ENCODE results near the gene ZNF286A.
"Not testable (repeated sequence)": the region's sequence is repeated elsewhere in the genome, so short reads cannot be mapped to it uniquely, and the experiment has no call there.

The ZNF286A gene

GRCh38 chr17:15704239-15704638 is 4.7 kb downstream of the ZNF286A start:
- not testable (repeated sequence) for DNase-seq

DNA sequence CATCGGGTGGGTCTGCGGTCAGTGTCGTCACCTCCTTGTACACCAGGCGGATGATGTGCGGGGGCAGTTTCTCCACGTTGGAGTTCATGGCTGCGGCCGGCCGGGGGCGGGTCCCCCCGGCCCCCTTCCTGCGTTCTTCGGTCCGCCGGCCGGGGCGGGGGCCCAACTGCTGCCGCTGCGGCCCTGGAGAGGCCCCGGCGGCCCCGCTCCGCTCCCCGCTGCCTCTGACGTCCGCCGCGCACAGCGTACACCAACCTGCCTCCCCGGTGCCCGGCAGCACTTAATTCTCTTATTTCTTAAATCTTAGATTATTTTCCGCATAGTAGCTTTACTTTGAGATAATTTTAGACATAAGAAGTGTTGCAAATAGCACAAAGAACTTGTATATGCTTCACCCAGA is 5.3 kb downstream of the ZNF286A start:
- not testable (repeated sequence) for DNase-seq

DNA sequence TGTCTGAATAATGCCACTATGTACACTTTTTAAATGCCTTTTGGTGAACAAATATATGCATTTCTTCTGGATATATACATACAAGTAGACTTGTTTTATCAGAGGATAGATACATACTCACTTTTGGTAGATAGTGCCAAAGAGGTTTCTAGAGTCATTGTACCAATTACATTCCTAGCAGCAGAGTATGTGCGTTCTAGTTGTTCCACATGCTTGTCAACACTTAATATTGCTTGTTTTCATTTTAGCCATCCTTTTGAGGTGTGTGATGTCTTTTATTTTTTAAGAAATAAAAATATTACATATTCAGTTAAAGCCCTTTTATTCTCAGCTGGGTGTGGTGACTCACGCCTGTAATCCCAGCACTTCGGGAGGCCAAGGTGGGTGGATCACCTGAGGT is 9.3 kb downstream of the ZNF286A start:
- not testable (repeated sequence) for DNase-seq

- DNase-seq, result not testable (repeated sequence)
Measured at GRCh38 chr17:15716601-15717563, 17.3 kb downstream of the ZNF286A start.

DNA sequence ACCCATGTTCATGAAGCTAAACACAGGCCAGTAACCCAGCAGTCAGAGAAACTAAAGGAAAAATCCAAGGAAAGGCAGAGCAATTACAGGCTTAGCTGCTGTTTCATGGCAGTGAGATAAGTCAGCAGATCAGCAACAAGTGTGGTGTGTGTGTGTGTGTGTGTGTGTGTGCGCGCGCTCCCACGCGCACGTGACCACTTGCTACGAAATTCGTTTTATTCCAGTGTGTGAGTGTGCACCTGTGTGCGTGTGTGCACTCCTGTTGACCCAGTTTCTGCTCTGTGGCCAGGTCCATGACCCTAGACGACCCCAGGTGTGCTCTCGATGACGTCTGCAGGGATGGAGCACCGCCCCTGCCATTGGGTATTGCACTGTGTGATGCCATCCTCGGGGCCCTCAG is 31.0 kb downstream of the ZNF286A start:
- not testable (repeated sequence) for DNase-seq

DNA sequence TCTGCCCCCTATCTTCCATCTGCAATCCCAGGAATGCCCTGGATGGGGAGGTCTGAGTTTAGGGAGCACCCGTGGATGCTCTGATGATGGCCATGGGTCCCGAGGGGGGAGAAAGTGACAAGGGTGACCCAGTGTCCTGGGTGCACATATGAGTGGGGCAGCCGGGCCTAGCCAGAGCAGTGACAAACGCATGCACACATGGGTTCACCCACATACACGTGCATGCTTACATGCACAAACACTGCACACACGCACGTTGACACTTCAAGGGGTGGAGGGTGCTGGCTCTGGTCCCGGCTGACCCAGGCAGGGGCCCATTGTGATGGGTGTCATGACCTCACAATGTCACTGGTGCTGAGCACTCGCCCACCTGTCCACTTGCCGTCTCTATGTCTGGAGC is 32.3 kb downstream of the ZNF286A start, which contains the start of gene TBC1D26:
TSS of gene TBC1D26 (plus strand) at position 384 of the 400 bp plus-strand sequence. CDS start 3,066 bp downstream, outside the sequence.
- DNase-seq, result not testable (repeated sequence)

- not testable (repeated sequence) for DNase-seq
Measured at GRCh38 chr17:15733174-15733789, 33.7 kb downstream of the ZNF286A start.

- DNase-seq, result not testable (repeated sequence)
Measured at GRCh38 chr17:15736578-15736977, 37.0 kb downstream of the ZNF286A start.

- DNase-seq, result no peak
Measured at GRCh38 chr17:15738066-15738465, 38.5 kb downstream of the ZNF286A start.

- DNase-seq, result not testable (repeated sequence)
Measured at GRCh38 chr17:15739259-15739658, 39.7 kb downstream of the ZNF286A start.

DNA sequence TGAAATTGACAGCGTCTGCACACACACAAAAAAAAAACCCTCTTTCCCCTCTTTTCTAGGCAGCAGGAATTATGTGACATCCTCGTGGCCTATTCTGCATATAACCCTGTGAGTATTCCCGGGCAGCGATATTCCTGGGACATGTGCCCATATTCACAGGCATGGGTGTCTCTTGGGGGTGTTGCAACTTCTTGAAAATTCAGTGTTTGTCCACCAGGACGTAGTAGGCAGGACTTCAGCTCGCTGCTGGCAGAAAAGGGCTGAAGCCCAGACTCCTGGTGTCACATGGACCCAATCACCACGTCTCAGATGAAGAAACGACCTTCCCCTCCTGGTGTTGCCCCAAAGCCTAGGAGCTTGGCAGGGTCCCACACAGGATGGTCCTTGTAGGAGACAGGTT is 40.5 kb downstream of the ZNF286A start:
- not testable (repeated sequence) for DNase-seq

DNA sequence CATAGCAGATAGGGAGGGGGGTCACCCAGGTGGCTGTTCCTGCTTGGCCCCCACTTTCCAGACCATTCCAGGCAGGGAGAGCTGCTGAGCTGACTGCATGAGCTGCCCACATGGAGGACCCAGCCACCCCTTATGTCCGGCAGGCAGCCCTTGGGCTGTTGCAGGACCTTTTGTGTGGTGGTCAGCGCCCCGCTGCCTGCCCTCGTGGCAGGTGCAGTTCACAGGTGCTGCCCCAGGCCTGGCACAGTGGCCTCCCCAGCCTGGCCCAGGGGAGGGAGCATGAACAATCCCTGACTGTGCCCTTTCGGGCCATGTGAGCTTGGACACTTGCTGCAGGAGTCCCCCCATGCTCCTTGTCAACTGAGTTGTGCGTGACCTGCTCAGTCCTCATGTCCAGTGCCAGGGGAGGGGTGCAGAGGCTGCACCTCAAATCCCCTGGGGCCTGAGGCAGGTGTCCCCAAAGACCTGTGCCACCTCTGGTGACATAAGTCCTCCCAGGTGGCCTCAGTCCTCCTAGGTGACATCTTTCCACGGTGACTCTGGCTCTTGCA is 41.1 kb downstream of the ZNF286A start:
- no peak for DNase-seq

GRCh38 chr17:15741624-15742023 is 42.1 kb downstream of the ZNF286A start:
- DNase-seq, result no peak

GRCh38 chr17:15742051-15742795 is 42.7 kb downstream of the ZNF286A start:
- no peak for DNase-seq

DNA sequence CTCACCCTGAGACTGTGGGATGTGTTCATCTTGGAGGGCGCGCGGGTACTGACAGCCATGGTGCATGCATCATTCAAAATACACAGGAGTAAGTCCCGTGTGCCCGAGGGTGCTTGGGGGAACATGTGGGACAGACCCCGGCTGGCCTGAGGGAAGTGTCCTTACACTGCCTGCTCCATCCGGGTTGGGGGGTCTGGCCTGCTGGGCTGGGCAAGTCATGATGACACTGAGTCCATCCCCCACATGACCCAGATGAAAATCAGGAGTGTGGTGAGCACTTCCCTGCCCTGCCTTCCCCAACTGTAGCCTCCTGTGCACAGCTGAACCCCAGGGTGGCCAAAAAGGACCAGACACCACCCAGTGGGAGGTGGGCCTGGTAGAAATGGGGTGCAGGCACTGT is 43.4 kb downstream of the ZNF286A start:
- no peak for DNase-seq

DNA sequence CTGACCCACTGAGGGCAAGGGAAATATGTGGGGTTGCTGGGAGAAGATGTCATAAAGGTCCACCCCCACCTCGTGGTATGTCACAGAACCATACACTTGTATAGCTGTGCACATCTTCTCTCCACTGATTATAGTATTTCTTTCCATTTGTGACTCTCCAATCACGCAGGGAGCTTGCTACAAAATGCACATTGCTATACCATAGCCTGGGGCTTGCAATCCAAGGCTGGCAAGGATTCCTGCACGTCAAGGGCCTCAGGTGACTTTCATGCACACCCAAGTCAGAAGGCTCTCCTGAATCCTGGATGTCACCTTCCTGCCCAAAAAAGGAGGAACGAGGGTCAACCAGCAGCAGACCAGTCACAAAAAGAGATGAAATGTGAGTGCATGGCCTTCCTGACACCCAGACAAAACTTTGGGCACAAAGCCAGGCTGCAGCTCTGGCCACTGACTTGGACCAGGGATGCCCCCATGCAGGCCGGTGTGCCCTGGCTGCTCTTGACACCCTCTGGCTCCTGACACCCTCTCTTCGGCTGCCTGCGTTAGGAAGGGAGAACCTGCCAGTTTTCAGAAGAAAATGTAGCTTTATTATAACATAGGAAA is 44.6 kb downstream of the ZNF286A start:
- no peak for DNase-seq

DNA sequence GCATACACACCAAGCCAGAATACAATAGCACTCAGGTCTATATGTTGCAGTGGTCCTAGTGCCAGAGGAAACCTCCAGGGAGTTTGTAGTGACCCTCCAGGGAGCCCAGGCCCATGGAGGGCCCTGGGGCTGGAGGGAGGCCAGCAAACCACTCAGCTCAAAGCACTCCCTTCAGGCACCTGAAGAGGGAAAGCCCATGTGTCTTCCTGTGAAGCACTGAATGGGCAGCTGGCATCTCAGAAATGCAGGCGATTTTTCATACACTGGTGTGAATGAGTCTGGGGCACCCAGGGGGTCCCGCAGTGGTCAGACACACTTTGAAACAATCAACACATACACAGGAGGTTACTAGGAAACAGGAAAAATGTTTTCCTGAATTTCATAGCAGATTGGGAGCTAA is 45.3 kb downstream of the ZNF286A start:
- DNase-seq, result no peak

DNA sequence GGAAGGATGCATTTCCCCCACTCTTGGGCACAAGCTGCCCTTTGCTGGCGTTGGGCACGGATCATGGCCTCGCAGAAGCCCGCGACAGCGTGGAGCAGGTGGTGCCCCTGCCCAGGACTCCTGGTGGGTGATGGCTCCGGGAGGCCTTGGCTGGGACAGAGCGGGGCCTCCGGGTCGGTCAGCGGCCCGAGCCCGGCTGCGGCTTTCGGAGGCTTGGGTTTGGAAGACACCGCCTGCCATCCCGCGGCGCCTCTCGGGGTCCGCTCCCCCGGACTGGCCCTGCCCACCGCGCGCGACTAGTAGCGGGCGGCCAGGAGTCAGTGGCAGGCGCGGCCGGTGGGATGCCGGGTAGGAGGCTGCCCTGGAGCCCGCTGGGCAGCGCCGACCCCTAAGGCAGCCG is 49.9 kb downstream of the ZNF286A start:
- not testable (repeated sequence) for DNase-seq

GRCh38 chr17:15768865-15769533 is 69.4 kb downstream of the ZNF286A start:
- DNase-seq, result not testable (repeated sequence)

All from femur (tissue), 1 donor.